ENCODE data around the gene CRACDL. TPM values are rescaled to one million over a fixed set of nuclear protein-coding genes. Genes with fewer than 3 reads are reported as not detected.

CRACDL gene
- 17.8 TPM for total RNA-seq
- long read RNA-seq, partial matches to known transcripts, result 77 of 109 reads
- long read RNA-seq, other reads (novel, unspliced or antisense), result 32 of 109 reads

DNA sequence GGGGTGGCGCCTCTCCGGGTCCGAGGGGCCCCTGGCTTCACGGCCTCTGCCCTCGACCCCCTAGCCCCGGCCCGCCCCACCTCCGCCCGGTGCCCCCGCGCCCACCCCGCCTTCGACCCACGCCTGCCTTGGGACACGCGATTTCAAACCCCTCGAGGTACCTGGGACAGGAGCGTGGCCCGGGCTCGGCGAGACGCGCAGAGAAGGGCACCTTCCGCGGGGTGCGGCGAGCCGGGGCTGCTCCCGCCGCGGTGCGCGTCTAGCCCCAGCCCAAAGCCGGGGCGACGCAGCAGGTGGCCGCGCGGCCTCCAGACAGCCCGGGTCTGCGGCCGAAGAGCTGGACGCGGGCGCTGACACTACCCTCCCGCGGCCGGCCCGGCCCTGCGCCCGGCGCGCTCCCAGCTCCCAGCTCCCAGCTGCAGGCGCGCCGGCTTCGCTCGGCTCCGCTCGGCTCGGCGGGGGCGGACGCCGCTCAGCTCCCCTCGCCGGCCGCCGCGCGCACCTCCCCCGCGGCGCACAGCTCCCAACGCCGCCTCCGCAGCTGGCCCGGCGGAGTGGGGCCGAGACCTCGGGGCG is at the start of gene CRACDL:
Gene CRACDL (minus strand): TSS at position 449 of the 576 bp plus-strand sequence. CDS start 89,425 bp downstream, outside the sequence.
- TF ChIP-seq, protein P1, sequence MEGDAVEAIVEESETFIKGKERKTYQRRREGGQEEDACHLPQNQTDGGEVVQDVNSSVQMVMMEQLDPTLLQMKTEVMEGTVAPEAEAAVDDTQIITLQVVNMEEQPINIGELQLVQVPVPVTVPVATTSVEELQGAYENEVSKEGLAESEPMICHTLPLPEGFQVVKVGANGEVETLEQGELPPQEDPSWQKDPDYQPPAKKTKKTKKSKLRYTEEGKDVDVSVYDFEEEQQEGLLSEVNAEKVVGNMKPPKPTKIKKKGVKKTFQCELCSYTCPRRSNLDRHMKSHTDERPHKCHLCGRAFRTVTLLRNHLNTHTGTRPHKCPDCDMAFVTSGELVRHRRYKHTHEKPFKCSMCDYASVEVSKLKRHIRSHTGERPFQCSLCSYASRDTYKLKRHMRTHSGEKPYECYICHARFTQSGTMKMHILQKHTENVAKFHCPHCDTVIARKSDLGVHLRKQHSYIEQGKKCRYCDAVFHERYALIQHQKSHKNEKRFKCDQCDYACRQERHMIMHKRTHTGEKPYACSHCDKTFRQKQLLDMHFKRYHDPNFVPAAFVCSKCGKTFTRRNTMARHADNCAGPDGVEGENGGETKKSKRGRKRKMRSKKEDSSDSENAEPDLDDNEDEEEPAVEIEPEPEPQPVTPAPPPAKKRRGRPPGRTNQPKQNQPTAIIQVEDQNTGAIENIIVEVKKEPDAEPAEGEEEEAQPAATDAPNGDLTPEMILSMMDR (IDR thresholded peaks at IDR 0.05), result no peak
- H3K36me3 ChIP-seq, result no peaks in the 10 kb centered on the region
- H3K4me1 ChIP-seq, result peaks cover 17% of the 10 kb centered on the region
- no peaks in the 10 kb centered on the region for H3K9me3 ChIP-seq
- intact Hi-C loops (cut with DNase I), result no loop called here
- DNase-seq (no peak), ATAC-seq (peak; percentile 79 to 86)
- H3K27ac ChIP-seq, result no peak within 1 kb of the TSS
- peak within 1 kb of the TSS; percentile 56 for H3K4me3 ChIP-seq
- peaks cover 41% of the 10 kb centered on the region for H3K27me3 ChIP-seq (ENCODE audit: low read depth)

GRCh38 chr2:98975611-98976010 is 39.6 kb upstream of the CRACDL start:
- TF ChIP-seq, protein P1 (IDR thresholded peaks at IDR 0.05), result no peak
- DNase-seq, result no peak
- no peaks in the 10 kb centered on the region for H3K4me1 ChIP-seq
- H3K4me3 ChIP-seq, result no peak overlapping the region
- H3K36me3 ChIP-seq, result no peaks in the 10 kb centered on the region
- ATAC-seq, result no peak
- no peaks in the 10 kb centered on the region for H3K27me3 ChIP-seq (ENCODE audit: low read depth)
- H3K27ac ChIP-seq, result no peak overlapping the region
- intact Hi-C loops (cut with DNase I), result no loop called here
- H3K9me3 ChIP-seq, result peaks cover 12% of the 10 kb centered on the region

- Histone ChIP-seq H3K4me1 (no peaks in the 10 kb centered on the region), H3K9me3 (peaks cover 21% of the 10 kb centered on the region), H3K4me3 (no peak overlapping the region), H3K27me3 (ENCODE audit: low read depth) (no peaks in the 10 kb centered on the region), H3K36me3 (no peaks in the 10 kb centered on the region), H3K27ac (no peak overlapping the region)
- intact Hi-C loops (cut with DNase I), result no loop called here
- no peak for DNase-seq
- ATAC-seq, result no peak
- TF ChIP-seq, protein P1 (IDR thresholded peaks at IDR 0.05), result no peak
Measured at GRCh38 chr2:98972582-98973167, 36.6 kb upstream of the CRACDL start.

DNA sequence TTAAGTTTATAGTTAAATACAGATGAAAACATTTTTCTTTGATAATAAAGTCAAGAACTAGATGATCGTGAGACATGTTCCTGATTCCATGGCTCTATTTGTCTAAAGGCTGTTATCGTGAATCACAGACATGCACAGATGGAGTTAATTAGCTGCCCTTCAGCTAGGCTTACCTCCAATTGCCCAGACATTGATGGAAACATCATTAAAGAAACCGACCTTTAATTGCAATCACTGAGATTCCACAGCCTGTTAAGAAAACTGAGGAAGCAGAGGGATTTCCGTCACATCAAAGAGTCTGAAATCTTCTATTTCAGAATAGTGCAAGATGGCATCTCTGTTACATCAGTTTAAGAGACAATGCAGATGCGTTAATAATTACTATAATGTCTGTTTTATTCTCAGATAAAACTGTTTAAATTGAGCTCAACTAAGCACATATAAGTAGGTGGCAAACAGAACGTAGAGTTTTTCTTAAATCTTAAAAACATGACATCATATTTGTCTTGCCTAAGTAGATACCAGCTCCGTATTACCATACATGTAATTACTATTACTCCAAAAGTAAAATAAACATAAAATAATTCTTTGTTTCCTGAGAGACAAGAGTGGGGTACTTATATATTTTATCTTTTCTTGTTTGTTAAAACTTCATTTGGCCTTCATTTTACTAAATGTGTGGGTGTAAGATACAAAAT is 23.9 kb upstream of the CRACDL start:
- ATAC-seq, result no peak
- Histone ChIP-seq H3K27me3 (ENCODE audit: low read depth) (no peaks in the 10 kb centered on the region), H3K4me1 (no peaks in the 10 kb centered on the region), H3K27ac (no peak overlapping the region), H3K9me3 (peaks cover 4% of the 10 kb centered on the region), H3K4me3 (no peak overlapping the region), H3K36me3 (no peaks in the 10 kb centered on the region)
- DNase-seq, result no peak
- intact Hi-C loops (cut with DNase I), result no loop called here
- TF ChIP-seq, protein P1 (IDR thresholded peaks at IDR 0.05), result no peak

GRCh38 chr2:98952966-98953365 is 16.9 kb upstream of the CRACDL start:
- DNase-seq, result no peak
- Histone ChIP-seq H3K36me3 (no peaks in the 10 kb centered on the region), H3K4me3 (no peak overlapping the region), H3K27ac (no peak overlapping the region), H3K9me3 (no peaks in the 10 kb centered on the region), H3K4me1 (no peaks in the 10 kb centered on the region), H3K27me3 (ENCODE audit: low read depth) (no peaks in the 10 kb centered on the region)
- ATAC-seq, result no peak
- TF ChIP-seq, protein P1 (IDR thresholded peaks at IDR 0.05), result no peak
- intact Hi-C loops (cut with DNase I), result no loop called here

Data from lower lobe of right lung (tissue), 2 donors.